Midbrain (tissue), 1 donor: Measurements from ENCODE around the gene STXBP6.
"Not testable (repeated sequence)": the region's sequence is repeated elsewhere in the genome, so short reads cannot be mapped to it uniquely, and the experiment has no call there.

Experiments
- DNase-seq: peaks from one replicate; lab custom pipeline; 2025; lab: John Stamatoyannopoulos, UW

STXBP6 gene

DNA sequence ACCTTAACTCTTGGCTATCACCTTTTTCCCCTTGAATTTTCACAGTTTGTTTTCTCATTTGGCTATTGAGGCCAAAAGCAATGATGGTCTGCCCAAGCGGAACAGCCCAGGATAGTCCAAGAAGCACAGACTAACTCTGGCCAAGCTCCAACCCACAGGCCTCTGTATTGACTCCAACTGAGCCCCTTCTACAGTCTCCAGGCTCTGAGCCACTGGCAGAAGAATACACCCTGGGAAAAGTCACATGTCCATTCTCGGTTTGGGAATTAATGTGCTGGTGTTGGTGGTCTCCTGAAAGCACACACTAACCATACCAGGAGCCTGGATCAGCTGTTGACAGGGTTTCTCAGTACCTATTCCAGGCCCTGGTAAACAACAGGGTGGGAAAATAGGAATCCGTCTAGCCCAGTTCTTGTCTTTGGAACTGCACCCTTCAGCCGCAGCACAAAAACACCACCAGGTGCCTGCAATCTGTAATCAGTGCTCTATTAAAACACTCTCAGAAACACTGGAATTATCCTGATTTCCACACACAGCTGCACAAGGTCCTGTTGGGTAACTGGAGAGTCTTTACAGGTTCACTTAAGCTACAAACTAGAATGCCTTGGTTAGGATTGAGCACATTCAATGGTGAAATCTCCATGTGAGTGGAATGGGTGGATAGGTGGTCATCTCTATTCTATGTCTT lies 63.6 kb downstream of the STXBP6 start:
- DNase-seq = peak; percentile 22

DNA sequence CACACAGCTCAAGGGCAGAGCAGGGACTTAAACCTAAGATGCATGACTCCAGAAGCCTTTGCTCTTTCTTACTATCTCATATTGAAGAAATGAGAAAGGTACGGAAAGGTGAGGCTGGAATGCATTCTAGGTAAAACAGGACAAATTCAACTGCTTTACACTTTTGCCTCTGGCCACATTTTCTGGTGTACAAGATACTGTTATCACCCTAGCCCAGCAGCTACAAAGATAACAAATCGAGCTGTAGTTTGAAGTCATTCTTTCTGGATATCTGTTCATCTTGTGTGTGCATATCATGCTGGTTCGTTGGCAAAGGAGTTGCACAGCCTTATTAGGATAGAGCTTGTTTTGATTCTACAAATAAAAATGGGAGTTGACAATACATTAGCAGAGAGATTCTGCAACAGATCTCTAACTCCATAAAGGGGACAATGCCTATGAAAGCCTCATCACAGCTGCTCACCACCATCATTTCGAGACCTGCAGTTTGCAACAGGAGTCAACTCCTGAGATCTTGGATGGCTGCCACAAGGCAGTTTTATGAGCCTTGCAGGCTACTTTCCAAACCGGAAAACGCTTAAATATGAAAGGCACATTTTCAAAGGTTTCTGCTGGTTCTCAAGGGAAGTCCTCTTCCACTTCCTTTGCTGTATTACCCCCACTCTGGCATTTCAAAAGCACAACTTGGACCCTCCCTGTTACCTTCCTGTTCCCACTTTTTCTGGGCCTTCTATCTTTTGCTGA lies 64.9 kb downstream of the STXBP6 start:
- DNase-seq = no peak

- no peak for DNase-seq
Measured at GRCh38 chr14:24982472-24983155, 67.3 kb downstream of the STXBP6 start.

- DNase-seq = no peak
Measured at GRCh38 chr14:24979725-24980239, 70.2 kb downstream of the STXBP6 start.

GRCh38 chr14:24978862-24979724 lies 70.9 kb downstream of the STXBP6 start:
- no peak for DNase-seq

DNA sequence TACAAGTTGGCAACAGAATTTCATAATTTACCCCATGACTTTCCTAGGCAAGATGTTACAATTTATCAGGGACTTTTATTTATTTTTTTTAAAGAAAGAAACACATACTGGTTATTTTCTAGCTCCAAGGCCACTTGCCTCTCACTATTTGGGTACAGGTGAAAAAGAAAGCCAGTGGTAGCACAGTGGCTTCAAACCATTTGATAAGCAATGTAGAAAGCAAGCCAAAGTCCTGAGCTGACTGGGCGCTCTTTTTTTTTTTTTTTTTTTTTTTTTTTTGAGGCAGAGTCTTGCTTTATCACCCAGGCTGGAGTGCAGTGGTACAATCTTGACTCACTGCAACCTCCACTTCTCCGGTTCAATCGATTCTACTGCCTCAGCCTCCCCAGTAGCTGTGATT lies 73.3 kb downstream of the STXBP6 start:
- DNase-seq = no peak

DNA sequence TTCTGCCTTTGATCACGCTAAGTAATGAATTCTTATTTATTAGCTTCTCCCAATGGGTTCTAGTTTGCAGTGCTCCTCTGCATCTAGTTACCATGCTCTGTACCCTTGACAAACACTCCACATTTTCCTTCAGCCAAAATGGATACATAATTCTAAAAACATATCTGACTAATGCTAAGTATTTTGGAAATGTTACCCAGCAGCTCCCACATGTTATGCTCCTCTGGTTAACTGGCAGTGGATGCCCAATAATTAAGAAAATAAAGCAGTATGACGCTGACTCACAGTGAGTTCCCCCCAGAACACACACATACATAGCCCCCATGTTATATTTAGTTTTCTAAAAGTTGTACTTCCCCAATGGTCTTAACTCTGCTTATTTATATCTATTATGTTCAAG lies 74.6 kb downstream of the STXBP6 start:
- no peak for DNase-seq

GRCh38 chr14:24974591-24975374 lies 75.2 kb downstream of the STXBP6 start:
- DNase-seq = no peak

GRCh38 chr14:24972844-24973243 lies 77.1 kb downstream of the STXBP6 start:
- DNase-seq = no peak

DNA sequence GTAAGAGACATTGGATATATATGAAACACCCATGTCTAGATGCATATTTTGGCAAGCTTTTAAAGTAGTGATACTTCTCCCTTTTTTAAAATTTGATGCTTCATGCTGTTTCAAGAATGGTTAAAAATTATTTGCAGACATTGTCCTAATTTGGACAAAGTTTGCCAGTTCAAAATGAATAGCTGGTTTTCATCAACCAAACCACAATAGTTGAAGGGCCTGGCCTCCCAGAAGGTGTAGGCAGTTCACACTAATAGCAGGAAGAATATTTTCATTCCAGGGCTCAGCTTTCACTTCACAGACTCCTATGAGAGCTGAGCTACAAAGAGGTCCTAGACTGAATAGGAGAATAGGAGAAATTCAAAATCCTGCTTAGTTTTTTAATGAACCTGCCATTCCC lies 78.7 kb downstream of the STXBP6 start:
- peak; percentile 29 for DNase-seq

DNA sequence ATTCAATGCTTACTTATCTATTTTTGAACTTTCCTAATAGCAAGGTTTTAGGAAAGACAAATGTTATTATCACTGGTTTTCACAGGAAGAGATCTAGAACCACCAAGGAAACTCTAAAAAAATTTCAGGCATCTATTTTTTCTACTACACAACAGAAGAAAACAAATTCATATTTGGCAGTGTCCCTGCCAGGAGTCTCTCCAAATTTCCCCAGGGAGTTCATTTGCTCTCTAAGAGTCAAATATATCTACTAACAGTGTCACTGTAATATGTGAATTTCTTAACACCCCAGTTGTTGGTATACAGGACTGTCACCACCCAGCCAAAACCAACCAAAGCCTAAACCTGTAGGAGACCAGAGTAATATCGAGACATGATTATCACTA lies 83.4 kb downstream of the STXBP6 start:
- no peak for DNase-seq

GRCh38 chr14:24965934-24966578 lies 83.9 kb downstream of the STXBP6 start:
- DNase-seq = no peak

GRCh38 chr14:24965578-24965933 lies 84.4 kb downstream of the STXBP6 start:
- no peak for DNase-seq

DNA sequence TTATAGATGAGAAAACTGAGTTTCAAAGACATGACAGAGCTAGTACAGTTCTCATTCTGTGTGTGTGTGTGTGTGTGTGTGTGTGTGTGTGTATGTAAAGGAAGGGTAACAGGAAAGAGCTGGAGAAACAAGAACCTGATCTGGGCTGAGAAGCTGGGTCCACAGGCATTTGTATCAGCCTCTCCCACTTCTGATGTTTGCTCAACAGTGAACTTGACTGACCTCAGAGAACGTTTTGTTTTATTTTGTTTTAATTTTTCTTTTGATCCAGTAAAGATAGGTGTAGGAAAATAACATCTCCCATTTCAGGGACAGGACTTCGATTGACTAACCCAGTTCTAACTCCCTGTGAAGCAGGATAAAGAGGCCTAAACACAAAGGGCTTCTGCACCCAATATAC lies 85.4 kb downstream of the STXBP6 start:
- no peak for DNase-seq

DNA sequence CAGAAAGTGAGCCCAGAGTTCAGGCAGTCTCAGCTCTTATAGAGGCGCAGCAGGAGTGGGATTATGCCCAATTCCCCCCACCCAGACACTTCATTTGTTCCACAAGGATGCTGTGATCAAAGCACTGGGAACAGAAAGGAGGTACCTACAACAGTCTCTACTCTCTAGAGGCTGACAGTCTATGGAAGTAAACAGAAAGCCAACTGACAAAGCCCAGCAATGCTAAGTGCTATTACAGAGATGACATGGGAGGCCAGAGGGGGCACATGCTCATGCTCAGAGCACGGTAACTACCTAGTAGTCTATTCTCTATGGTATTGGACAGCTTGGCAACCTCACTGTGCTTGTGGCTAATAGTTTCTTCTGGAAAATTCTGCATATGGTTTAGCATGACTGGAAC lies 85.9 kb downstream of the STXBP6 start:
- DNase-seq = no peak

- not testable (repeated sequence) for DNase-seq
Measured at GRCh38 chr14:24962118-24962517, 87.8 kb downstream of the STXBP6 start.

DNA sequence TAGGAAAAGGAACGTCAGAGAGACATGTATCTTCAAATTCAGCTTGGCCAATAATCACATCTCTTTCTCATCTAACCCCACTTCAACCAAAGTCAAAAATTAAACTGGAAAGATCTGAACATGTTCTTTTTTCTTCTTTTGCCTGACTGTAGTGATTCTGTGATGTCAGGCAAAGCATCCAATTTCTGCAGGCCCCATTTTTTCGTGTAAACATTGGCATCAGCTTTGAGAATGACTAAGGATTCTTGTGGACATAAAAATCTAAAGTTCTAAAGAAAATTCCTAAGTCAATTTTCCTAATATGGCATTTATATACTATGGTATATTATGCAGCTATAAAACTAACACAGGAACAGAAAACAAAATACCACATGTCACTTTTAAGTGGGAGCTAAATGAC lies 89.1 kb downstream of the STXBP6 start:
- DNase-seq = no peak

- no peak for DNase-seq
Measured at GRCh38 chr14:24959791-24960331, 90.1 kb downstream of the STXBP6 start.

DNA sequence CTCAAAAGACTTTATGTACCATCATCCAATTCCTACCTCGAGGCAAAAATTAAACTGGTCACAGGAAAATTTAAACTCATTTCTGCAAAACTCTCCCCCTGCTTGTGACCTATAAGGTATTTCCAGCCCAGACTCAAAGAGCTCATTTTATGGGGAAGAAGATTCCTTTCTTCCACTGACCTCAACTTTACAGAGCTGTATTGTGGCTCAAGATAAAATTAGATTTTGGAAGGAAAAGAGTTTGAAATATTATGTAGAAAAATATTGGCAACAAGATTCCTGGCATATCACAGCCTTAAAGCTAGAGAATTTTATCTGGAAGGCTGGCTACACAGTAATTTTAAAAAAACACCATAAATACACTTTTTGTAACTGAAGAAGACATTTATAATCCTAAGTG lies 91.7 kb downstream of the STXBP6 start:
- no peak for DNase-seq

DNA sequence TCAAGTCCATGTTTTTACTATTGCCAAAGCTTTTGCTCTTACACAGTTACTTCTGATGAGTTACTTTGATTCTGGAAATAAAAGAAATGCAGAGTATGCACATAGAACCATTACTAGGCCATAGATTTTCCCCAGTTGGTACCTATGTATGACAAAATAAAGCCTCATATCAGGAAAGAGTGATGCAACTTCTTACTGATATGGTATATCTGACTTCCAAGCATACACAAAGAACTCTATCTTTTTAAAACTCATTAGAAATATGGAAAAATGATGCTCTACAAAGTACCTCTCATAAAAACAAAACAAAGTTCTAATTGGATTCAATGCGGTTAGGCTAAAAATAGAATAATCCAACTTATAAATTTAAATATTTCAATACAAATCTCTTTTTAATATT lies 92.1 kb downstream of the STXBP6 start:
- DNase-seq = no peak
